ENCODE results near the gene MOGAT3.

The MOGAT3 gene

GRCh38 chr7:101200862-101201599, at the start of gene MOGAT3:
TSS of gene MOGAT3 (minus strand) at chr7:101201036. CDS start at chr7:101200854, 182 bp downstream.
- no peak for DNase-seq (ENCODE audit: low read depth)

GRCh38 chr7:101250324-101250723, 49.5 kb upstream of the MOGAT3 start:
- DNase-seq (ENCODE audit: low read depth) = no peak

GRCh38 chr7:101248276-101248675, 47.4 kb upstream of the MOGAT3 start:
- no peak for DNase-seq (ENCODE audit: low read depth)

GRCh38 chr7:101245147-101245668, 44.4 kb upstream of the MOGAT3 start:
- no peak for DNase-seq (ENCODE audit: low read depth)

GRCh38 chr7:101244375-101245146, 43.7 kb upstream of the MOGAT3 start, which contains the start of gene FIS1:
TSS of gene FIS1 (minus strand) at chr7:101245081. CDS start at chr7:101245004, 77 bp downstream.
- peak; percentile 85 for DNase-seq (ENCODE audit: low read depth)

- DNase-seq (ENCODE audit: low read depth) = peak; percentile 57
Observed at GRCh38 chr7:101243646-101244374, 43.0 kb upstream of the MOGAT3 start.

GRCh38 chr7:101241443-101242349, 40.9 kb upstream of the MOGAT3 start:
- DNase-seq (ENCODE audit: low read depth) = peak; percentile 63

- DNase-seq (ENCODE audit: low read depth) = peak; percentile 92
Observed at GRCh38 chr7:101241015-101241363, 40.2 kb upstream of the MOGAT3 start.

GRCh38 chr7:101240226-101241014, 39.6 kb upstream of the MOGAT3 start:
- DNase-seq (ENCODE audit: low read depth) = peak; percentile 91

- no peak for DNase-seq (ENCODE audit: low read depth)
Observed at GRCh38 chr7:101239951-101240220, 39.0 kb upstream of the MOGAT3 start.

GRCh38 chr7:101239191-101239950, 38.5 kb upstream of the MOGAT3 start:
- no peak for DNase-seq (ENCODE audit: low read depth)

- DNase-seq (ENCODE audit: low read depth) = peak; percentile 80
Observed at GRCh38 chr7:101238226-101239182, 37.7 kb upstream of the MOGAT3 start.

- DNase-seq (ENCODE audit: low read depth) = peak; percentile 79
Observed at GRCh38 chr7:101237206-101238067, 36.6 kb upstream of the MOGAT3 start, which contains the start of gene CLDN15. TSS of gene CLDN15 (minus strand) at chr7:101237802. CDS start at chr7:101237581, 221 bp downstream.

GRCh38 chr7:101236292-101236835, 35.5 kb upstream of the MOGAT3 start:
- no peak for DNase-seq (ENCODE audit: low read depth)

- DNase-seq (ENCODE audit: low read depth) = no peak
Observed at GRCh38 chr7:101235522-101235921, 34.7 kb upstream of the MOGAT3 start.

- DNase-seq (ENCODE audit: low read depth) = peak; percentile 31
Observed at GRCh38 chr7:101235050-101235449, 34.2 kb upstream of the MOGAT3 start.

- no peak for DNase-seq (ENCODE audit: low read depth)
Observed at GRCh38 chr7:101234636-101235035, 33.8 kb upstream of the MOGAT3 start.

Data from amniotic epithelial cell (primary cell).